HT-29 (cell line): ENCODE data around the gene ZNF829. TPM values are rescaled to one million over a fixed set of nuclear protein-coding genes. Genes with fewer than 3 reads are reported as not detected.

Experiments used
- DNase-seq: peaks from one replicate; pipeline ENCODE4 v3.0.0-alpha.2; 2015; ENCODE audit warnings: low spot score
- total RNA-seq: library from RNA; depleted of rRNA; stranded (reverse); fragments of >200 nt; shearing (Covaris generic); gene quantifications from 2 replicates; pipeline ENCODE4 v1.2.3, GENCODE V29; 2014; rRNA removed

Gene ZNF829
- total RNA-seq: not detected in 2 replicates

- no peak for DNase-seq
Observed at GRCh38 chr19:36915992-36916830, at the start of gene ZNF829, which contains the start of gene ZNF568. Gene ZNF829 (minus strand): TSS chr19:36916291. CDS start chr19:36915167, 1,124 bp downstream. Gene ZNF568 (plus strand): TSS chr19:36916332. CDS start chr19:36922771, 6,439 bp downstream.

- DNase-seq: no peak
Observed at GRCh38 chr19:36963280-36963679, 47.2 kb upstream of the ZNF829 start.

- DNase-seq: no peak
Observed at GRCh38 chr19:36962346-36962745, 46.3 kb upstream of the ZNF829 start.

GRCh38 chr19:36950335-36951119 is 34.4 kb upstream of the ZNF829 start:
- DNase-seq: no peak

GRCh38 chr19:36939153-36939552 is 23.1 kb upstream of the ZNF829 start:
- no peak for DNase-seq

GRCh38 chr19:36931684-36932083 is 15.6 kb upstream of the ZNF829 start:
- no peak for DNase-seq

- DNase-seq: no peak
Observed at GRCh38 chr19:36918090-36918489, 2.0 kb upstream of the ZNF829 start.

- DNase-seq: no peak
Observed at GRCh38 chr19:36916991-36917390, 900 bp upstream of the ZNF829 start.

- no peak for DNase-seq
Observed at GRCh38 chr19:36898422-36898821, 17.7 kb downstream of the ZNF829 start.

GRCh38 chr19:36894849-36895383 is 21.2 kb downstream of the ZNF829 start:
- no peak for DNase-seq

- no peak for DNase-seq
Observed at GRCh38 chr19:36891768-36892357, 24.2 kb downstream of the ZNF829 start.

- DNase-seq: no peak
Observed at GRCh38 chr19:36876993-36877938, 38.8 kb downstream of the ZNF829 start.

GRCh38 chr19:36851898-36852297 is 64.2 kb downstream of the ZNF829 start:
- no peak for DNase-seq

GRCh38 chr19:36850559-36851442 is 65.3 kb downstream of the ZNF829 start, which contains the start of gene ZNF345:
Gene ZNF345 (plus strand): TSS chr19:36850876. CDS start chr19:36876831, 25,955 bp downstream.
- no peak for DNase-seq

GRCh38 chr19:36849701-36850558 is 66.2 kb downstream of the ZNF829 start:
- DNase-seq: no peak

GRCh38 chr19:36847968-36848367 is 68.1 kb downstream of the ZNF829 start:
- DNase-seq: no peak

GRCh38 chr19:36838784-36839324 is 77.2 kb downstream of the ZNF829 start:
- no peak for DNase-seq
